HG02759 (cell line): ENCODE data around the gene GLIS1.
"Not testable (repeated sequence)": the region's sequence is repeated elsewhere in the genome, so short reads cannot be mapped to it uniquely, and the experiment has no call there.

Experiments
- ATAC-seq: cut with Tn5 transposase; IDR thresholded peaks from one replicate; pipeline ENCODE4 v1.9.1; 2021; ENCODE audit warnings: mild to moderate bottlenecking, moderate library complexity; ENCODE audit not compliant: unreplicated experiment

Gene GLIS1

GRCh38 chr1:53567450-53567849 is 171.5 kb downstream of the GLIS1 start:
- no peak for ATAC-seq

DNA sequence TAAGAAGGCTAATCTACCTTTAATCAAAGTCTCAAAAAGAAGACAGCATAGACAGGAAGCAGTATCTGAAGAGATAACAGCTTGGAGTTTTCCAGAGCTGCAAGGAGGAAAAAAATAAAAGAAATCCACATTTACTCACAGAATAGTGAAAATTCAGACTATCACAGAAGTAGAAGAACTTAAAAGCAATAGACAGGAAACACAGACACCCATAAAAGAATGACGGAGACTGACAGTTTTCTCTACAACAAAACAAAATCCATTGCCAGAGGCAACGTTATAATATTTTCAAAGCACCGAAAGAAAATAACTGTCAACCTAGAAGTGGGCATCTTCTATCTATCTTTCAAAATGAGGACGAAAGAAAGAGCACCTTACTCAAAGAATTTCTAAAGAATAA is 175.4 kb downstream of the GLIS1 start:
- no peak for ATAC-seq

GRCh38 chr1:53562981-53563379 is 176.0 kb downstream of the GLIS1 start:
- ATAC-seq, result no peak

DNA sequence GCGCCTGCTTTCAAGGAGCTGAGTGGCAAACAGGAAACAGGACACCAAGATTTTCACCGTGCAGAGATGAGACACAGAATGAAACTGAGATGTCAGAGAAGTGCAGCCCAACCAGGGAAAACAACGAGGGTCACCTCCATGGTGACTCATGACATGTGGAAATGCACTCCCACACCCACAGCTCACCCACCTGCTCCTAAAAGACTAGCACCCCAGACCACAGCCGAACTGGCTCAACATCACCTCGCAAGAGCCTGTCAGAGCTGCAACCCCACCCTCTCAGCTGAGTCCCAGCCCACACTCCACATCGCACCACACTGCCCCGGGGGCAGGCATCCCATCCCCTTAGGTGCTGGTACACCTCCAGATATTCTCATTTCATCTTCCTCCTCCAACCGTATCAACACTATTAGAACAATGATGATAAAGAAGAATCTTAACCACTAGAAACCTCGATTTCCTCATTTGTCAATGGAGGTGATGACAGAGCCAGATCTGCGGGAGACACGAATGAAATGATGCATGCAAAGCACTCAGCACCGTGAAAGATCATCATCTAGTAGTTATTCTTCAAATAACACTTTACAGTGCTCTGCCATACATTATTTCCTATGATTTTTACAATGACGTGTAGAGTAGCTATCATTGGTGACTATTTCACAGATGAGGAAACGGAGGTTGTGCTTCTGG is 176.5 kb downstream of the GLIS1 start:
- no peak for ATAC-seq

- ATAC-seq, result no peak
Observed at GRCh38 chr1:53561503-53562105, 177.4 kb downstream of the GLIS1 start.

DNA sequence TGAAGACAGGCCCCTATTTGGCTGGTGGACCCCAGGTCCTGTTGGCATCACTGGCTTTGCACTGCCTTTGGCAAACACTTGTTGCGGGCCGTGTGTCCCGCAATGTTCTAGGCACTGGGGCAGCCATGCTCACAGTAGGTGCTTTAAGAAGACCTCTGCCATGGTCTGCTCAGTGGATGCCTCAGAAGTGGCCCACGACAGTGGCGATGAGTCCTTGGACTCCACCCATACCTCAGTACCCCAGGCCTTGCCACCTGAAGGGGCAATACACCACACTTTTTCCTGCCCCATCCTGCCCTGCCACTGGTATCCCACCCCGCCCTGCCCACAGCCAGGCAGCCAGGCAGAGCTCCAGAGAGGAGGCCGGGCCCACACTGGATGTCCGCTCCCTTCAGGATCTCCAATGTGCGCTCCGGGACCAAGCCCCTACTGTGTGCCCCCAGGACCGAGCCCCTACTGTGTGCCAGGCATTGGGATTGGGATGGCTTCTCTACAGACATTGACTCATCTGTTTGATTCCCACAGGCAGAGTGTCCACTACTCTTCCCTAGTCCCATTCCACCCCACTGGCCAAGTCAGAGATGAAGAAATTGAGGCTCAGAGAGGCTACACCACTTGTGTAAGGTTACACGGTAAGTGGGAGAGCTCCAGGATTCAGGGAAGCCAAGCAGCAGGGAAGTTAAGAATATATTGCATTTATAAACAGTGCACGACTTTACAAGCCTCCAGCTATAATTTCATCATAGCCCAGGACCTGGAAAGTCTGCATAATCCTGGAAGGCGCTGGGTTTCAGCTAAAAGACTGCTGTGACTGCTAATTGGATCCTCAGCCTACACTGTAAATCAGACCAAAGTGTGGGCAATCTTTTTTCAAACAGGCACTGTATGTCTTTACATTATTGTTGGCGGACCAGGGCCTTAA is 178.1 kb downstream of the GLIS1 start:
- ATAC-seq, result no peak

GRCh38 chr1:53559854-53560580 is 178.9 kb downstream of the GLIS1 start:
- no peak for ATAC-seq

GRCh38 chr1:53559391-53559815 is 179.6 kb downstream of the GLIS1 start:
- ATAC-seq, result no peak

- ATAC-seq, result no peak
Observed at GRCh38 chr1:53558739-53559315, 180.1 kb downstream of the GLIS1 start.

DNA sequence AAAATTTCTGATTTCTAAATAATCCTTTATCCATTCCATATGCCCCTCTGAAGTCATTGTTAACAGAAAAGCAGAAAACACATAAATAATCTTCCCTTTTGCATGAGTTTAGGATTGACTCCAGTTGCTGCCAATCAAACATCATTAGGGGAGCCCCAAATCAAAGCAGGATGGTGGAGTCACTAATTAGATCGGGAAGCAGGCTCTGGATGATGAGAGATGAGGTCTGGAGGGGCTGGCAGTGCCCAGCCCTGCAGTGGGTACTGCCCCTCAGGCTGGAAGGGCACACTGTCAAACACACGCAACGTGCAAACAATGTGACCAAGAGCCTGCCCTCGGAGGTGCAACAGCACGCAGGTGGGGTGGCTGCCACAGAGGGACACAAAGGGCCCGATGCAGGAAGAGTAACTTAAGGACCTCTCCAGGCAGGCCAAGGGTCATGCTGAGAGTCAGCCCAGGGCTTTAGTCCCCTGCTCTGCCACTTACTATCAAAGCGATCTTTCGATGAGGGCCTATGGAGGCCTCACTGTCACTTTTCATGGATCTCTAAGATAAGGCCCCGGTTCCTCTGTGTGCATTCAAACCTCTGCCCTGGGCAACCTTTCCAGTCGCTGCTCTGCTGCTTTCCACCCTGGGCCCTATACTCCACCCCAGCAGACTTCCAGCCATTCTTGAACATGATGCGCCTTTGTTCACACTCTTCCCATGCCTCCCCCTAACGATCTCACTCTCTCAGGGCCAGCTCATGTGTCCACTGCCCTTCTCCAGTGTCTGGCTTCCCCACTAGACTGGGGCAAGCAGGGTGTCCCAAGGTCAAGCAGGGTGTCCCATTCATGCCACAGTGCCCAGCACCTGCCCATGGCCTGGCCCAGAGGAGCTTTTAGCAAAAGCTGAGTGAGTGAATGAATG is 180.9 kb downstream of the GLIS1 start:
- no peak for ATAC-seq

DNA sequence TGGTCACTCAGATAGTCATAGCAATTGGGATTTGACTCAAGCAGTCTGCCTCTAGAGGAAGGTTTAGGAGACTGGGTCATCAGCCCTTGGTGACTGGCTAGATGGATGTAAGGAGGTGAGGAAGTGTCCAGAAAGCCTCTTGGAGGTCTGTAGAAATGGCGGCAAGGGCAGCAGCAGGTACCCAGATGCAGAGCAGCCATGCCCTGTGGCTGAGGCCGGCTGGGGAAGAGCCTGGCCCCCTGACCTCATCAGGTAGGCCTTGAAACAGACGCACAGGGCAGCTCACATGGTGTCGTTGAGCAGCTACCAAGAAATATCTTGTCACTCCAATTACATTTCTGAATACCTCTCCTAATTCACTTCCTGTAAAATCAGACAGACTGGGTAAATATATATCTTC is 181.6 kb downstream of the GLIS1 start:
- ATAC-seq, result no peak

GRCh38 chr1:53556657-53557227 is 182.2 kb downstream of the GLIS1 start:
- ATAC-seq, result no peak

- not testable (repeated sequence) for ATAC-seq
Observed at GRCh38 chr1:53555620-53556326, 183.2 kb downstream of the GLIS1 start.

DNA sequence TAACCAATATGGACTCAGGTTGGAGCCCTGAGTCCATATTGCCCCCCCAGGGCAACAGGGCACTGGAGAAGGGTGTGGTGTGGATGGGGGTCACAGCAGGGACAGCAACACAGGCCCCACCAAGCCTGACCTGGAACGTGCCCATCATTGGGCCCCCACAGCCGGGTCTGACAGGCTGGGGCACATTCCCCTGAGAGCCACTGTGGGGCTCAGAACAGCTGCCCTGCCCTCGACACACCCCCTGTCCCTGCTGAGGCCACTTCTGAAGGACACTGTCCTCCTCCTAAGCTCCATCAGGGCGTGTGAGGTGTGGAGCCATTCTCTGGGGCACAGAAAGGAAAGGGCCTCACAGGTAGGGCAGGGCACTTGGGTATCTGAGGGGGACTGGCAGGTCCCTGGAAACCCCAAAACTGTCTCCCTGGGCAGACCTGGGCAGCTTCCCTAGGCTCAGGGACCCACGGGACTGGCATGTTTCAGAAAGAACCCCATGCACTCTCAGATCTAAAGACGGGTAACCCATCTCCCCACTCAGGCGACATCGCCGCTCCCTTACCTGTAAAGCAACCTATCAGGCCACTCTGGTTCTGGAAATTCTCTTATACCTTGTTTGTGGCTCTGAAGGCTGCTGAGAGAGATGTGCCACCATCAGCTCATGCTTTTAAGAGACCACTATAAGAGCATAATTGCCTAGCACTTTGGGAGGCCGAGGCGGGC is 184.2 kb downstream of the GLIS1 start:
- ATAC-seq, result no peak

DNA sequence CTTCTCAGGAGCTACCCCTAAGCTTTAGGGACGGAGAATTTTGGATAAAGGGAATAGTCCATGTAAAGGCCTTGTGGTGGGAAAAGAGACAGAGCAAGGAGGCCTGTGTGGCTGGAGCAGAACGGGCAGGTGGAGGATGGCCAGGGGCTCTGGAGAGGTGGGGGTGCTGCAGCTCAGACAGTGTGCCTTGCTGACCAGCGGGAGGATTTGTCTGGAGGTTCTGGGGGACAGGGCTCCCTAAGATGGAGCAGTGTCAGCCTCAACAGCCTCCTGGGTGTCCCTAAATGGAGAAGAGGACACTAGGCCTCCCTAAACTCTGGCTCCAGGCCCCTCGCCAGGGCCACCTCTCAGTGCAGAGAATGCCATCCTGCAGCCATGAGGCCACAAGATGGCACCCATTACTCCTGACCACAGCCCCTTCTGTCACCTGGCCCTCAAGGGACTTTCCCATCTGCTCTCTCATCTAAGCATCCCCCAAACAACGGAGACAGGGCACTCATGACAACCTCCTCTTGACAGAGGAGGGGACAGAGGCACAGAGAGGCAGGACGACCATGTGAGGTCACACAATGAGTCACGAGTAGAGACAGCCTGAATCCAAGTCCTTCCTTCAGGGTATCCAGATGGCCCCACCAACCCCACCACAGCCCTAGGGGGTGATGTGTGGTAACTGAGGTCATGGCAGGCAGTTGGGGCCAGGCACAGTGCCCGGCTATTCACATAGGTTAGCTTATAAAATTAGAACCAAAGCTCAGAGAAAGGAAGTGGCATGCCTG is 185.0 kb downstream of the GLIS1 start:
- no peak for ATAC-seq

GRCh38 chr1:53552981-53553733 is 185.8 kb downstream of the GLIS1 start:
- ATAC-seq, result no peak
